Pancreas (tissue), 10 donors: ENCODE measurements around the gene LYSMD4. TPM values are rescaled to one million over a fixed set of nuclear protein-coding genes. Genes with fewer than 3 reads are reported as not detected.
A peak's percentile ranks its signal among the peaks of the same experiment; 100 is the strongest.
"Not testable (repeated sequence)": the region's sequence is repeated elsewhere in the genome, so short reads cannot be mapped to it uniquely, and the experiment has no call there.

ENCODE experiments used
- ATAC-seq, 4 donors: fragments of 200-7000 bp; cut with Tn5 transposase; one replicate each; pipeline versions ENCODE4 v1.8.0 to v1.9.1; 2020; ENCODE audit warnings: mild to moderate bottlenecking in 4 of 4, moderate library complexity in 4 of 4
- DNase-seq, 6 donors: peaks; one replicate each; pipeline ENCODE4 v3.0.0-alpha.2; 2020
- FAIRE-seq: peaks from 2 replicates; lab custom pipeline; 2012; peaks lifted over from hg19 to GRCh38; lab: Jason Lieb, UNC
- H3K27ac ChIP-seq, 4 donors: fragments of 200-600 bp; sonication (generic); 1 replicate in 3 of 4; 2 replicates in 1 of 4; pipeline versions ENCODE4 v1.5.0 to v1.8.0; 2020
- H3K27me3 ChIP-seq, 4 donors: fragments of 200-600 bp; one replicate each; pipeline ENCODE4 v1.8.0; 2021
- H3K36me3 ChIP-seq, 3 donors: fragments of 200-600 bp; sonication (generic) in 1 of 3; one replicate each; pipeline versions ENCODE4 v1.5.0 to v1.8.0; 2020 to 2021
- H3K4me1 ChIP-seq, 3 donors: fragments of 200-600 bp; one replicate each; pipeline ENCODE4 v1.8.0; 2021
- H3K4me3 ChIP-seq, 4 donors: fragments of 200-600 bp; sonication (generic) in 2 of 4; one replicate each; pipeline versions ENCODE4 v1.5.0 to v1.8.0; 2020 to 2021
- H3K9me3 ChIP-seq, 4 donors: fragments of 200-600 bp; one replicate each; pipeline ENCODE4 v1.8.0; 2021
- WGBS, 2 donors: extraction: QIAGEN DNeasy Blood & Tissue Kit; methylation state at CpG; one replicate each; pipeline ENCODE4 v1.1.7; 2013; 5-methylcytosine and 5-hydroxymethylcytosine counted together
- intact Hi-C, 3 donors: fragments of 100-400 bp; cut with DNase I; formaldehyde crosslinking; loops; one replicate each; pipeline versions ENCODE4 v1.11.1 to v1.14.2; 2022
- polyA plus RNA-seq, 2 donors: library from polyadenylated mRNA; stranded (reverse); fragments of 200-250 nt; gene quantifications; one replicate each; pipeline ENCODE4 v1.2.3, GENCODE V29; 2013
- total RNA-seq, 6 donors: library from RNA; stranded (reverse); fragmentation: NEBNext Ultra II Directional in 4 of 6; extraction: Animal tissue kit (Norgen Biotek cat#: 25700) in 4 of 6; gene quantifications; one replicate each; pipeline versions ENCODE4 v1.2.1 to v1.2.4, GENCODE V29; 2021 to 2023
- TF ChIP-seq, protein P1 (sequence below), 4 donors: fragments of 200-600 bp; sonication (generic) in 3 of 4; IDR thresholded peaks; one replicate each; pipeline versions ENCODE4 v1.5.0 to v1.8.0; 2021; ENCODE audit warnings: antibody characterized with exemption in 4 of 4
- donor health status: healthy with polysubstance abuse.
- donor health status: DM: no; HTN: no; CAD: no; lungs with moderate emphysema.
- donor health status: DM: no; HTN: no; CAD: no.
- donor health status: control.
- donor health status: control.
- donor health status: Bipolar disorder and iron deficiency.
- donor health status: DM: yes; HTN: yes; CAD: no.
- donor health status: DM: no; HTN: no; CAD: no.
- donor health status: DM: no; HTN: no; CAD: no.
- donor health status: DM: yes; HTN: yes; CAD: no.

LYSMD4 gene
- total and polyA plus RNA-seq, 8 donors: 3.4 to 12.3 (median 5.1) TPM

DNA sequence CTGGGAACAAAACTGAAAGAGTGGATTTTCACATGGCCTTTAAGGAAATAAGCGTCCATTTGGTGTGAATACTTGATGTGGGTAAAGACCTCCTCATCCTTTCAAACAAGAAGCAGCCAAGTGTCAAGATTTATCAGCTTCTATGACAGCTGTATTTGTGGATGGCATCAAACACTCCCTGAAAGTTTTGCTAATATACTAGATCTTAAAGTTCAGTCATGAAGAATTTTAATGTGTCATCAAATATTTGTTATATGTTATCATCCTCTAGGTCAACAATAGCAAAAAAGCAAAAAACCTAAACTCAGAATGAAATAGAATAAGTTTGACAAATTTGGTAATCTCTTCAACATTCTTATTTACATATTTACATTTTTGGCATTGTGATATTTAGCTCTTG is 29.1 kb upstream of the LYSMD4 start:
- H3K27ac ChIP-seq: no peak overlapping the region
- TF ChIP-seq, protein P1, sequence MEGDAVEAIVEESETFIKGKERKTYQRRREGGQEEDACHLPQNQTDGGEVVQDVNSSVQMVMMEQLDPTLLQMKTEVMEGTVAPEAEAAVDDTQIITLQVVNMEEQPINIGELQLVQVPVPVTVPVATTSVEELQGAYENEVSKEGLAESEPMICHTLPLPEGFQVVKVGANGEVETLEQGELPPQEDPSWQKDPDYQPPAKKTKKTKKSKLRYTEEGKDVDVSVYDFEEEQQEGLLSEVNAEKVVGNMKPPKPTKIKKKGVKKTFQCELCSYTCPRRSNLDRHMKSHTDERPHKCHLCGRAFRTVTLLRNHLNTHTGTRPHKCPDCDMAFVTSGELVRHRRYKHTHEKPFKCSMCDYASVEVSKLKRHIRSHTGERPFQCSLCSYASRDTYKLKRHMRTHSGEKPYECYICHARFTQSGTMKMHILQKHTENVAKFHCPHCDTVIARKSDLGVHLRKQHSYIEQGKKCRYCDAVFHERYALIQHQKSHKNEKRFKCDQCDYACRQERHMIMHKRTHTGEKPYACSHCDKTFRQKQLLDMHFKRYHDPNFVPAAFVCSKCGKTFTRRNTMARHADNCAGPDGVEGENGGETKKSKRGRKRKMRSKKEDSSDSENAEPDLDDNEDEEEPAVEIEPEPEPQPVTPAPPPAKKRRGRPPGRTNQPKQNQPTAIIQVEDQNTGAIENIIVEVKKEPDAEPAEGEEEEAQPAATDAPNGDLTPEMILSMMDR (IDR thresholded peaks at IDR 0.05): no peak
- FAIRE-seq (no peak), ATAC-seq (no peak), DNase-seq (no peak)
- no peaks in the 10 kb centered on the region for H3K9me3 ChIP-seq
- no peaks in the 10 kb centered on the region for H3K27me3 ChIP-seq
- no peak overlapping the region for H3K4me3 ChIP-seq
- intact Hi-C loops: no loop called here
- WGBS, 2 donors: 85 to 96% methylated on average over 1 of the region's 1 CpG
- no peaks in the 10 kb centered on the region for H3K4me1 ChIP-seq
- H3K36me3 ChIP-seq: no peaks in the 10 kb centered on the region

DNA sequence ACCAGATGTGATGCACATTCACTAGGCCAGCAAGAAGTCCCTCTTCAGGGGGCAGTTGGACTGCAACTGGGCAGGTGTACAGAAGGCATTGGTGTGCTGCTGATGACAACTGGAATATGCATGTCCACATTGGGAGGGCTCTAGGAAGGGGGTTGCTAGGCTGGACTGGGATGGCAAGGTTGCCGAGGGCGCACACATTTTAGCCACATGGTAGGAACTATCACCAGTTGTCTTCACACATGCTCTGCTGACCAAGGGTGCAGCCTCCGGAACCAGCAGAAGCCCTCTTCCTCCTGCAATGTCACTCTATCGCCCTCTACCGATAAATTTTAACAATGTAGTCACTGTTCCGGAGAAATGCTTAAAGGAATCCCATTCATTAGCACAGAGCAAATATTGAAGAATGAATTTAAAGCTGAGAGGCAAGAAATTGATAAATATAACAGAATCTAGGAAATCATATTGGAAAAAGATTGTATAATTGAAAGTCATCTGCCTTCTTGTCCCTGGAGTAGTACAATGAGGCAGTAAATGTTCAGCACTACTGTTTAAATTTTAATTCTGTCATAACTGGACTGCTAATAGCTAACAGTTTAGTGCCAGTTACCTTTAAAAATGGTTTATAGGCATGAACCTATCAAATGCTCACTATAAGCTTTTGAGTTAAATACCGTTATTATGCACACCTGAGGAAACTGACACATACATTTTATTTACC is 22.6 kb upstream of the LYSMD4 start:
- H3K27me3 ChIP-seq: no peaks in the 10 kb centered on the region
- no peak overlapping the region for H3K27ac ChIP-seq
- FAIRE-seq (peak; percentile 76), ATAC-seq (peak; percentile 78 to 100 (median 97)), DNase-seq (peak in 5 of 6 donors; percentile 23 to 60 (median 44))
- H3K4me3 ChIP-seq: no peak overlapping the region
- intact Hi-C loops: no loop called here
- H3K36me3 ChIP-seq: no peaks in the 10 kb centered on the region
- H3K4me1 ChIP-seq: no peaks in the 10 kb centered on the region
- H3K9me3 ChIP-seq: no peaks in the 10 kb centered on the region
- WGBS, 2 donors: 3 to 6% methylated on average over 7 of the region's 7 CpGs
- TF ChIP-seq, protein P1 (IDR thresholded peaks at IDR 0.05): peak; percentile 36 to 73 (median 70)

DNA sequence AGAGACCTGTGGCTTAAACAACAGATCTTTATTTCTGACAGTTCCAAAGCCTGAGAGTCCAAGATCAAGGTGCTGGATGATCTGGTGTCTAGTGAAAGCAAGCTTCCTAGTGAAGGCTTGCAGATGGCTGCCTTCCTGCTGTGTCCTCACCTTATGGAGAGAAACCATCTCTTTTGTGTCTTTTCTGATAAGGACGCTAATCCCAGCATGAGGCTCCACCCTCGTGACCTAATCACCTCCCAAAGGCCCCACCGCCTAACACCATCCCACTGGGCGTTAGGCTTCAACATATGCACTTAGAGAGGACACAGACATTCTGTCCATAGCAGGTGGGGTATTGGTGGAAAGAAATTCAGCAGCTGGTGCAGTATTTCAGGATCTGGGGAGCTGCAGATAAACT is 19.8 kb upstream of the LYSMD4 start:
- Histone ChIP-seq H3K27me3 (no peaks in the 10 kb centered on the region), H3K9me3 (no peaks in the 10 kb centered on the region), H3K27ac (no peak overlapping the region), H3K36me3 (no peaks in the 10 kb centered on the region), H3K4me3 (no peak overlapping the region), H3K4me1 (no peaks in the 10 kb centered on the region)
- DNase-seq: no peak
- no peak for ATAC-seq
- intact Hi-C loops: no loop called here
- FAIRE-seq: no peak
- TF ChIP-seq, protein P1 (IDR thresholded peaks at IDR 0.05): no peak
- WGBS, 2 donors: 78 to 87% methylated on average over 4 of the region's 4 CpGs

DNA sequence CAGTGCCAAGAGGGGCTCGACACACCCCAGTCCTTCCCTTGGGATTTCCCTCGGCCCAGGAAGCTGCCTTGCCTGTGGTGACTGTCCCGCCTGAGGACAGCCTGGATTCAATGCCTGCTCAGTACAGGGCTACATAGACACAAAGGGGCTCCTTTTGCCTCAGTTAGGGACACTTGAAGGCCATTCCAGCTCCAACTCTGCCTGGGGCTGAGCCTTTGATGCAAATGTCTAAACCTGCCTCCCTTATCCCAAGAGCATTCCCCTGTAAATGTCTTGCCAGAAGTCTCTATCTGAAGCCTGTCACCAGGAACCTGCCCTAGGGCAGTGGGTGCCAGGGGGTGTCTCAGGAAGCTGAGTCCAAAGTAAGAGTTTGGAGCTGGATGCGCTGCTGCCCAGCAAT is 19.3 kb upstream of the LYSMD4 start:
- Histone ChIP-seq H3K27ac (no peak overlapping the region), H3K36me3 (no peaks in the 10 kb centered on the region), H3K4me1 (no peaks in the 10 kb centered on the region), H3K4me3 (no peak overlapping the region), H3K27me3 (no peaks in the 10 kb centered on the region), H3K9me3 (no peaks in the 10 kb centered on the region)
- WGBS, 2 donors: 82 to 84% methylated on average over 4 of the region's 4 CpGs
- TF ChIP-seq, protein P1 (IDR thresholded peaks at IDR 0.05): no peak
- DNase-seq: no peak
- no peak for FAIRE-seq
- intact Hi-C loops: no loop called here
- no peak for ATAC-seq

DNA sequence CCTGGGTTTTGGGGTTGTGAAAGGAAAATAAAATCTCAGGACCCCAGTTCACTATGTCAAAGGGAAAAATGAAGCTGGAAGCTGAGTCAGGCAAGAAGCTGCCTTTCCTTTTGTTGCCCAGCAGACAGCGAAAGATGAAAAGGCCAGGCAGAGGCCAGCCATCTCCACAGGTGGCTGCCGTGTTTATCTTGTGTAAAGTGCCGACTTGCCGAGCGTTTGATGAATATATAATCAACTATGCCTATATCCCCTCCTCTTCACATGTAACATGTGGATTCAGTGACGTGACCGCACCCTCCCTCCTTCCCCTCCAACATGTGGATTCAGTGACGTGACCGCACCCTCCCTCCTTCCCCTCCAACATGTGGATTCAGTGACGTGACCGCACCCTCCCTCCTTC is 17.1 kb upstream of the LYSMD4 start:
- H3K27me3 ChIP-seq, ATAC-seq, H3K4me1 ChIP-seq, H3K9me3 ChIP-seq, H3K27ac ChIP-seq, FAIRE-seq, H3K4me3 ChIP-seq, intact Hi-C loops, H3K36me3 ChIP-seq, DNase-seq: not testable (repeated sequence)
- WGBS, 2 donors: 75 to 91% methylated on average over 9 to 11 of the region's 11 CpGs
